ENCODE data around the gene PIPOX.

Gene PIPOX

DNA sequence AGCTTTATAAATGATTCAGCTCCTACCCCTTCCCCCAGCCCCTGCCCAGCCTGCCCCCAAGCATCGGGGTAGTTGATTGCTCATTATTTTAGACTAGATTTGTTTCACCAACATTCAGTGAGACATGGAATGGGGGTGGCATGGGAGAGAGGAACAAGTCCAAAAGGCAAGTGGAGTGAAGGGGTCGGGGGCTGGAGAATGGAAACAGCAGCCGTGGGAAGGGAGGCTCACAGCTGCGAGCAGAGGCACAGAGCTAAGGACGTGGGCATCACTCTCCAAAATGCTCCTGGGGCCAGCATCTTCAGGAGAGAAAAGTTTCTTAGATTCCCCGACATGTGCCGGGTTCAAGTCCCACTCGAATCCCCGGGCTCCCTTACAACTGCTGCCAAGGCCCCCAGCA lies 19.3 kb downstream of the PIPOX start:
- no peak overlapping the region for H3K27ac ChIP-seq (ENCODE audit: low read depth, low read length)
- H3K27me3 ChIP-seq (ENCODE audit: control insufficient read depth, insufficient read depth, low read length), result no peaks in the 10 kb centered on the region
- H3K9me3 ChIP-seq (ENCODE audit: control insufficient read depth, insufficient read depth, low read depth, low read length), result no peaks in the 10 kb centered on the region
- H3K4me3 ChIP-seq (ENCODE audit: low read depth, low read length), result no peak overlapping the region
- no peak overlapping the region for H3K9ac ChIP-seq (ENCODE audit: low read length)
- no peaks in the 10 kb centered on the region for H3K36me3 ChIP-seq (ENCODE audit: control insufficient read depth, insufficient read depth, low read length)
- H3K4me1 ChIP-seq (ENCODE audit: control insufficient read depth, insufficient read depth, low read length), result peaks cover 32% of the 10 kb centered on the region

DNA sequence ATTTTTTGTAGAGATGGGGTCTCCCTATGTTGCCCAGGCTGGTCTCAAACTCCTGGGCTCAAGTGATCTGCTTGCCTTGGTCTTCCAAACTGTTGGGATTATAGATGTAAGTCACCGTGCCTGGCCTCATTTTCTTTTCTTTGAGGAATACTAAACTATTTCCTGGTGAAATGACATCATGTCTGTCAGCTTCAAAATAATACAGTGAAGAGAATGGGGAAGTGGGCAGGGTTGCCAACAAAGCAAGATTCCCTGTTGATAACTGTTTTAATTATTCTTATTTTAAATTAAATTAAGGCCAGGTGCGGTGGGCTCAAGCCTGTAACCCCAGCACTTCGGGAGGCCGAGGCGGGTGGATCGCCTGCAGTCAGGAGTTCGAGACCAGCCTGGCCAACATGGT lies 21.1 kb downstream of the PIPOX start:
- peaks cover 32% of the 10 kb centered on the region for H3K4me1 ChIP-seq (ENCODE audit: control insufficient read depth, insufficient read depth, low read length)
- H3K9me3 ChIP-seq (ENCODE audit: control insufficient read depth, insufficient read depth, low read depth, low read length), result no peaks in the 10 kb centered on the region
- H3K27me3 ChIP-seq (ENCODE audit: control insufficient read depth, insufficient read depth, low read length), result no peaks in the 10 kb centered on the region
- H3K9ac ChIP-seq (ENCODE audit: low read length), result no peak overlapping the region
- no peak overlapping the region for H3K27ac ChIP-seq (ENCODE audit: low read depth, low read length)
- no peak overlapping the region for H3K4me3 ChIP-seq (ENCODE audit: low read depth, low read length)
- no peaks in the 10 kb centered on the region for H3K36me3 ChIP-seq (ENCODE audit: control insufficient read depth, insufficient read depth, low read length)

GRCh38 chr17:29066047-29066446 lies 23.1 kb downstream of the PIPOX start:
- H3K4me3 ChIP-seq (ENCODE audit: low read depth, low read length), result no peak overlapping the region
- no peaks in the 10 kb centered on the region for H3K27me3 ChIP-seq (ENCODE audit: control insufficient read depth, insufficient read depth, low read length)
- no peak overlapping the region for H3K9ac ChIP-seq (ENCODE audit: low read length)
- H3K36me3 ChIP-seq (ENCODE audit: control insufficient read depth, insufficient read depth, low read length), result no peaks in the 10 kb centered on the region
- peaks cover 33% of the 10 kb centered on the region for H3K4me1 ChIP-seq (ENCODE audit: control insufficient read depth, insufficient read depth, low read length)
- H3K9me3 ChIP-seq (ENCODE audit: control insufficient read depth, insufficient read depth, low read depth, low read length), result no peaks in the 10 kb centered on the region
- H3K27ac ChIP-seq (ENCODE audit: low read depth, low read length), result no peak overlapping the region

DNA sequence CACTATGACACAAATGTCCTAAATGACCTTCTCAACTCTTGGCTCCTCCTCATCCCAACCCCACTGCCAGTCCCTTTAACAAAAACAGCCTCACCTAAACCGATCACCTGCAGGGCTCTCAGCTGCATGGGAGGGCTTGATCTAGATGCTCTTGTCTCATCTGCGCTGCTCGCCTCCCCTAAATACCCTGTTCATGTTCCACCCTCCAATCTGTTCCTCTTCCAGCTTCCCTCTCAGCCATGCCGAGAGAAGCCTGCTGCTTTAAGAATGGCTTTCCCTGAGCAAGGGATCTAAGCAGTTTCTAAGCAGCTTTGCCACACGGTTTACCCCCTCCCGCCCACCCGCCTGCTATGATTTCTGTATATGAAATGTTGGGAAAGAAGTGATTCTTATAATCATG lies 23.7 kb downstream of the PIPOX start:
- Histone ChIP-seq H3K9me3 (ENCODE audit: control insufficient read depth, insufficient read depth, low read depth, low read length) (no peaks in the 10 kb centered on the region), H3K27me3 (ENCODE audit: control insufficient read depth, insufficient read depth, low read length) (no peaks in the 10 kb centered on the region), H3K27ac (ENCODE audit: low read depth, low read length) (no peak overlapping the region), H3K4me3 (ENCODE audit: low read depth, low read length) (no peak overlapping the region), H3K4me1 (ENCODE audit: control insufficient read depth, insufficient read depth, low read length) (peaks cover 27% of the 10 kb centered on the region), H3K9ac (ENCODE audit: low read length) (no peak overlapping the region), H3K36me3 (ENCODE audit: control insufficient read depth, insufficient read depth, low read length) (no peaks in the 10 kb centered on the region)

DNA sequence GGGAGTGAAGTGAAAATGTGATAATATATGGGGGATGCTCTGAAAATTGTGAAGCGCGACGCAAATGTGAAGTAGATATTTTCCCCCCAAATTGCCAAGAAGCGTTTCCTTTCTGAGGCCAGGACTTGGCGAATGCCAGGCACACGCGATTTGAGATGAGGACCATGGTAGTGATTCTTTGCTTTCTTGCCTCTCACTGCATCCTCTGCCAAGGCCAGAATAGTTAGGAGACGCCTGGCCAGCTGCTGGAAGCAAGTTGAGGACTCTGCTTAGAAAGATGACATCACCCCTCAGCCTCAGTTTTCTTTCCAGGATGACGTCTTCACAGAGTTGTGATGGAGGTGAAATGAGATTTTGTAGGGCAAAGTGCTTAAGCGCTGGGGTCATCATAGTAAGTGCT lies 25.9 kb downstream of the PIPOX start:
- Histone ChIP-seq H3K4me3 (ENCODE audit: low read depth, low read length) (no peak overlapping the region), H3K27me3 (ENCODE audit: control insufficient read depth, insufficient read depth, low read length) (no peaks in the 10 kb centered on the region), H3K36me3 (ENCODE audit: control insufficient read depth, insufficient read depth, low read length) (no peaks in the 10 kb centered on the region), H3K4me1 (ENCODE audit: control insufficient read depth, insufficient read depth, low read length) (peaks cover 22% of the 10 kb centered on the region), H3K9ac (ENCODE audit: low read length) (no peak overlapping the region), H3K9me3 (ENCODE audit: control insufficient read depth, insufficient read depth, low read depth, low read length) (no peaks in the 10 kb centered on the region), H3K27ac (ENCODE audit: low read depth, low read length) (no peak overlapping the region)

DNA sequence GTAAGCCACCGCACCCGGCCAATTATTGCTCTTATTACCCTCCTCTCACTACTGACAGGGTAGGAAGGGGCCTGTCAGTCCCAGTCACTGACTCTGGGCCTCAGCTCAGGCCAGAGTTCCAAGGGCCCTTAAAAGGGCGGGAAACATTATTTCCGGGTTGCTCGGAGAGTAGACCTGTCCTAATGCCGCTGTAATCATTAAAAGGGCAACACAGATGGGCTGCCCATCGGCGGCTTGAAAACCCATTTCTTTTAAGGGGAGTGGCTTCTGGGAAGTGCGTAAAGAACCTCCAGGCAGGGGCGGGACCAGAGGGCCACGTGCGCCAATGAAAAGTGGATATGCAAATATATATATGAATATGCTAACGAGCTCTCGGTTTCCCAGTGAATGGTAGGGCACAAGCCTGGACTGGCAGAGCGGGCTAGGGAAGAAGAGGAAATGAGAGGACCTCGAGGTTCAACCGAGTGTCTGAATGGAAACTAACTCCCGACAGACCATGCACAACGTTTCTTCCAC lies 26.6 kb downstream of the PIPOX start:
- Histone ChIP-seq H3K9me3 (ENCODE audit: control insufficient read depth, insufficient read depth, low read depth, low read length) (no peaks in the 10 kb centered on the region), H3K27ac (ENCODE audit: low read depth, low read length) (no peak overlapping the region), H3K4me3 (ENCODE audit: low read depth, low read length) (no peak overlapping the region), H3K36me3 (ENCODE audit: control insufficient read depth, insufficient read depth, low read length) (no peaks in the 10 kb centered on the region), H3K27me3 (ENCODE audit: control insufficient read depth, insufficient read depth, low read length) (no peaks in the 10 kb centered on the region), H3K9ac (ENCODE audit: low read length) (no peak overlapping the region), H3K4me1 (ENCODE audit: control insufficient read depth, insufficient read depth, low read length) (peaks cover 23% of the 10 kb centered on the region)

GRCh38 chr17:29070308-29070707 lies 27.4 kb downstream of the PIPOX start:
- Histone ChIP-seq H3K9ac (ENCODE audit: low read length) (no peak overlapping the region), H3K27me3 (ENCODE audit: control insufficient read depth, insufficient read depth, low read length) (no peaks in the 10 kb centered on the region), H3K27ac (ENCODE audit: low read depth, low read length) (no peak overlapping the region), H3K36me3 (ENCODE audit: control insufficient read depth, insufficient read depth, low read length) (no peaks in the 10 kb centered on the region), H3K4me3 (ENCODE audit: low read depth, low read length) (no peak overlapping the region), H3K4me1 (ENCODE audit: control insufficient read depth, insufficient read depth, low read length) (peaks cover 23% of the 10 kb centered on the region), H3K9me3 (ENCODE audit: control insufficient read depth, insufficient read depth, low read depth, low read length) (no peaks in the 10 kb centered on the region)

DNA sequence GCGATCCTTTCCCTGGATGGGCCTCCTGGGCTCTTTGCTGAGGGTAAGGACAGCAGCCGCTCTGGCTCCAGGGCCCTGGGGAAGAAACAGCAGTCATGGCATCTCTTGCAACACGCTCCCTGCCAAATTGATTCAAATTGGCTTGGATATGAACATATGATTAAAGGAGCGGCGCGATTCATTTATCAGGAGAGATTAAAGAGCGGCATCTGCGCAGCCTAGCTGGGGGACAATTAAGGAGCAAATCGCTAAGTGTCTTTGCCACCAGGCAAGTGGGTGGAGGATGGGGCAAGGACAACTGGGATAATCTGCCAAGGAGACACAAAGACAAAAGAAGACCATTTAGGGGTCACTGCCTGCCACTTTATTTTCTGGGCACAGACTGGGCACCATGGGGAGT lies 27.8 kb downstream of the PIPOX start:
- H3K9me3 ChIP-seq (ENCODE audit: control insufficient read depth, insufficient read depth, low read depth, low read length), result no peaks in the 10 kb centered on the region
- no peaks in the 10 kb centered on the region for H3K27me3 ChIP-seq (ENCODE audit: control insufficient read depth, insufficient read depth, low read length)
- no peaks in the 10 kb centered on the region for H3K36me3 ChIP-seq (ENCODE audit: control insufficient read depth, insufficient read depth, low read length)
- no peak overlapping the region for H3K9ac ChIP-seq (ENCODE audit: low read length)
- peaks cover 23% of the 10 kb centered on the region for H3K4me1 ChIP-seq (ENCODE audit: control insufficient read depth, insufficient read depth, low read length)
- H3K27ac ChIP-seq (ENCODE audit: low read depth, low read length), result no peak overlapping the region
- no peak overlapping the region for H3K4me3 ChIP-seq (ENCODE audit: low read depth, low read length)

- no peak overlapping the region for H3K4me3 ChIP-seq (ENCODE audit: low read depth, low read length)
- H3K9me3 ChIP-seq (ENCODE audit: control insufficient read depth, insufficient read depth, low read depth, low read length), result no peaks in the 10 kb centered on the region
- H3K36me3 ChIP-seq (ENCODE audit: control insufficient read depth, insufficient read depth, low read length), result no peaks in the 10 kb centered on the region
- no peak overlapping the region for H3K9ac ChIP-seq (ENCODE audit: low read length)
- H3K27ac ChIP-seq (ENCODE audit: low read depth, low read length), result no peak overlapping the region
- H3K27me3 ChIP-seq (ENCODE audit: control insufficient read depth, insufficient read depth, low read length), result no peaks in the 10 kb centered on the region
- H3K4me1 ChIP-seq (ENCODE audit: control insufficient read depth, insufficient read depth, low read length), result peaks cover 22% of the 10 kb centered on the region
These were observed 28.4 kb downstream of the PIPOX start for GRCh38 chr17:29071303-29071702.

GRCh38 chr17:29073045-29073444 lies 30.1 kb downstream of the PIPOX start:
- no peaks in the 10 kb centered on the region for H3K27me3 ChIP-seq (ENCODE audit: control insufficient read depth, insufficient read depth, low read length)
- H3K4me3 ChIP-seq (ENCODE audit: low read depth, low read length), result no peak overlapping the region
- no peaks in the 10 kb centered on the region for H3K9me3 ChIP-seq (ENCODE audit: control insufficient read depth, insufficient read depth, low read depth, low read length)
- peaks cover 31% of the 10 kb centered on the region for H3K4me1 ChIP-seq (ENCODE audit: control insufficient read depth, insufficient read depth, low read length)
- no peaks in the 10 kb centered on the region for H3K36me3 ChIP-seq (ENCODE audit: control insufficient read depth, insufficient read depth, low read length)
- H3K27ac ChIP-seq (ENCODE audit: low read depth, low read length), result no peak overlapping the region
- H3K9ac ChIP-seq (ENCODE audit: low read length), result no peak overlapping the region

- no peak overlapping the region for H3K4me3 ChIP-seq (ENCODE audit: low read depth, low read length)
- H3K9ac ChIP-seq (ENCODE audit: low read length), result no peak overlapping the region
- H3K36me3 ChIP-seq (ENCODE audit: control insufficient read depth, insufficient read depth, low read length), result peaks cover 4% of the 10 kb centered on the region; the same call in 1 of the 2 replicates
- H3K9me3 ChIP-seq (ENCODE audit: control insufficient read depth, insufficient read depth, low read depth, low read length), result no peaks in the 10 kb centered on the region
- peaks cover 31% of the 10 kb centered on the region for H3K4me1 ChIP-seq (ENCODE audit: control insufficient read depth, insufficient read depth, low read length)
- no peak overlapping the region for H3K27ac ChIP-seq (ENCODE audit: low read depth, low read length)
- H3K27me3 ChIP-seq (ENCODE audit: control insufficient read depth, insufficient read depth, low read length), result no peaks in the 10 kb centered on the region
These were observed 30.6 kb downstream of the PIPOX start for GRCh38 chr17:29073520-29073919.

- Histone ChIP-seq H3K9me3 (ENCODE audit: control insufficient read depth, insufficient read depth, low read depth, low read length) (no peaks in the 10 kb centered on the region), H3K27ac (ENCODE audit: low read depth, low read length) (no peak overlapping the region), H3K36me3 (ENCODE audit: control insufficient read depth, insufficient read depth, low read length) (peaks cover 8% of the 10 kb centered on the region), H3K4me3 (ENCODE audit: low read depth, low read length) (no peak overlapping the region), H3K27me3 (ENCODE audit: control insufficient read depth, insufficient read depth, low read length) (no peaks in the 10 kb centered on the region), H3K4me1 (ENCODE audit: control insufficient read depth, insufficient read depth, low read length) (peaks cover 31% of the 10 kb centered on the region), H3K9ac (ENCODE audit: low read length) (no peak overlapping the region)
These were observed 31.5 kb downstream of the PIPOX start for GRCh38 chr17:29074488-29074887.

Measured in HUES6 (cell line).